ENCODE measurements around the gene USP10.

DNA sequence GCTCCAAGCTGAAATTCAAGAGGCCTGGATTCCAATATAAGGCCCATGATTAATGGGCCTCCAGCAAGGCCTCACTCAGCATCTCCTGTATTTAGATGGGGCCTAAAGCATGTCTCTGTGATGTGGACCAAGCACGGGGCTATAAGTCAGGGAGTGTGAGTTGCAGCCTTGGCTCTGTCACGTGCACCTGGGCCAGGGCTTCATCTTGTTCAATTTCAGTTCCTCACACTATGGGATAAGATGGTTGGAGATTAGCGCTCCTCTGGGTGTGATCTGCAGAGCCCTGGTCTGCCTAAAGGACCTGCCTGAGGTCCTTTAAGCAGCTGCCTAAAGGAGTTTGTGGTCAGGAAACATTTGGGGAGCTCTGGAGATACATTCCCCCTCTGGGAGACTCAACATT lies 26.2 kb upstream of the USP10 start:
- TF ChIP-seq ZFX (IDR thresholded peaks at IDR 0.05) = no peak
- TF ChIP-seq, protein P1, sequence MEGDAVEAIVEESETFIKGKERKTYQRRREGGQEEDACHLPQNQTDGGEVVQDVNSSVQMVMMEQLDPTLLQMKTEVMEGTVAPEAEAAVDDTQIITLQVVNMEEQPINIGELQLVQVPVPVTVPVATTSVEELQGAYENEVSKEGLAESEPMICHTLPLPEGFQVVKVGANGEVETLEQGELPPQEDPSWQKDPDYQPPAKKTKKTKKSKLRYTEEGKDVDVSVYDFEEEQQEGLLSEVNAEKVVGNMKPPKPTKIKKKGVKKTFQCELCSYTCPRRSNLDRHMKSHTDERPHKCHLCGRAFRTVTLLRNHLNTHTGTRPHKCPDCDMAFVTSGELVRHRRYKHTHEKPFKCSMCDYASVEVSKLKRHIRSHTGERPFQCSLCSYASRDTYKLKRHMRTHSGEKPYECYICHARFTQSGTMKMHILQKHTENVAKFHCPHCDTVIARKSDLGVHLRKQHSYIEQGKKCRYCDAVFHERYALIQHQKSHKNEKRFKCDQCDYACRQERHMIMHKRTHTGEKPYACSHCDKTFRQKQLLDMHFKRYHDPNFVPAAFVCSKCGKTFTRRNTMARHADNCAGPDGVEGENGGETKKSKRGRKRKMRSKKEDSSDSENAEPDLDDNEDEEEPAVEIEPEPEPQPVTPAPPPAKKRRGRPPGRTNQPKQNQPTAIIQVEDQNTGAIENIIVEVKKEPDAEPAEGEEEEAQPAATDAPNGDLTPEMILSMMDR (conservative IDR thresholded peaks at IDR 0.05) = no peak

Measured in C4-2B (cell line).